Liver (tissue), 9 donors: ENCODE data around the gene ANKRD11. TPM values are rescaled to one million over a fixed set of nuclear protein-coding genes. Genes with fewer than 3 reads are reported as not detected.

Experiments
- DNase-seq: peaks from one replicate; pipeline ENCODE4 v3.0.0-alpha.2; 2017; ENCODE audit warnings: low spot score
- H3K27ac ChIP-seq, 2 donors: one replicate each; pipeline ENCODE4 v1.7.0; 2013; ENCODE audit warnings: inconsistent platforms in 2 of 2, low read length in 2 of 2, control low read depth in 1 of 2, low read depth in 1 of 2, mild to moderate bottlenecking in 1 of 2
- H3K27me3 ChIP-seq, 4 donors: one replicate each; pipeline versions ENCODE4 v1.6.1 to v1.7.0; 2013; ENCODE audit warnings: low read length in 3 of 4, inconsistent platforms in 1 of 4, mild to moderate bottlenecking in 1 of 4, moderate library complexity in 1 of 4; ENCODE audit not compliant: control insufficient read depth in 4 of 4, insufficient read depth in 4 of 4
- H3K36me3 ChIP-seq, 4 donors: one replicate each; pipeline versions ENCODE4 v1.6.1 to v1.7.0; 2013; ENCODE audit warnings: low read length in 3 of 4, mild to moderate bottlenecking in 3 of 4, low read depth in 1 of 4, moderate library complexity in 1 of 4; ENCODE audit not compliant: control insufficient read depth in 4 of 4, insufficient read depth in 3 of 4
- H3K4me1 ChIP-seq, 4 donors: one replicate each; pipeline versions ENCODE4 v1.6.1 to v1.7.0; 2013; ENCODE audit warnings: low read length in 3 of 4, mild to moderate bottlenecking in 3 of 4, moderate library complexity in 1 of 4; ENCODE audit not compliant: control insufficient read depth in 4 of 4, insufficient read depth in 4 of 4
- H3K4me3 ChIP-seq, 3 donors: one replicate each; pipeline versions ENCODE4 v1.6.1 to v1.7.0; 2013; ENCODE audit warnings: low read length in 3 of 3, control low read depth in 1 of 3, low read depth in 1 of 3, mild to moderate bottlenecking in 1 of 3
- H3K9ac ChIP-seq, 2 donors: one replicate each; pipeline ENCODE4 v1.7.0; 2013; ENCODE audit warnings: low read length in 2 of 2, mild to moderate bottlenecking in 2 of 2, moderate library complexity in 2 of 2, control low read depth in 1 of 2, low read depth in 1 of 2
- H3K9me3 ChIP-seq, 4 donors: one replicate each; pipeline versions ENCODE4 v1.6.1 to v1.7.0; 2013; ENCODE audit warnings: low read length in 3 of 4; ENCODE audit not compliant: control insufficient read depth in 4 of 4
- ATF3 ChIP-seq: IDR thresholded peaks from 2 replicates; pipeline ENCODE4 v1.6.1; 2016; ENCODE audit warnings: antibody characterized with exemption
- CTCF ChIP-seq: fragments of 150-350 bp; IDR thresholded peaks from 2 replicates; pipeline ENCODE4 v1.5.1; 2017; ENCODE audit warnings: improper control_type of control experiment, low read depth, low read length; ENCODE audit not compliant: missing input control
- EGR1 ChIP-seq, 2 donors: IDR thresholded peaks; 2 replicates each; pipeline ENCODE4 v1.6.1; 2016 to 2018; ENCODE audit warnings: antibody characterized with exemption in 2 of 2, low read depth in 2 of 2
- FOXA1 ChIP-seq: IDR thresholded peaks from 2 replicates; pipeline ENCODE4 v1.6.1; 2016; ENCODE audit warnings: antibody characterized with exemption
- FOXA2 ChIP-seq: IDR thresholded peaks from 2 replicates; pipeline ENCODE4 v1.6.1; 2016; ENCODE audit warnings: antibody characterized with exemption
- HNF4A ChIP-seq, 2 donors: conservative IDR thresholded peaks; 2 replicates each; pipeline ENCODE4 v1.6.1; 2016; ENCODE audit warnings: antibody characterized with exemption in 2 of 2, mild to moderate bottlenecking in 2 of 2
- HNF4G ChIP-seq: IDR thresholded peaks from 2 replicates; pipeline ENCODE4 v1.6.1; 2016; ENCODE audit warnings: antibody characterized with exemption
- NR2F2 ChIP-seq: IDR thresholded peaks from 2 replicates; pipeline ENCODE4 v1.6.1; 2016; ENCODE audit warnings: antibody characterized with exemption
- RAD21 ChIP-seq, 2 donors: IDR thresholded peaks; 2 replicates each; pipeline ENCODE4 v1.6.1; 2016; ENCODE audit warnings: antibody characterized with exemption in 2 of 2, mild to moderate bottlenecking in 2 of 2
- REST ChIP-seq: IDR thresholded peaks from 2 replicates; pipeline ENCODE4 v1.6.1; 2016; ENCODE audit warnings: antibody characterized with exemption, mild to moderate bottlenecking
- RXRA ChIP-seq, 2 donors: IDR thresholded peaks; 2 replicates each; pipeline ENCODE4 v1.6.1; 2017 to 2018; ENCODE audit warnings: antibody characterized with exemption in 2 of 2, mild to moderate bottlenecking in 1 of 2
- SP1 ChIP-seq: IDR thresholded peaks from 2 replicates; pipeline ENCODE4 v1.6.1; 2018; ENCODE audit warnings: antibody characterized with exemption, mild to moderate bottlenecking
- TAF1 ChIP-seq: conservative IDR thresholded peaks from 2 replicates; pipeline ENCODE4 v1.6.1; 2016; ENCODE audit warnings: antibody characterized with exemption, mild to moderate bottlenecking
- YY1 ChIP-seq: IDR thresholded peaks from 2 replicates; pipeline ENCODE4 v1.6.1; 2016; ENCODE audit warnings: antibody characterized with exemption, mild to moderate bottlenecking
- ZBTB33 ChIP-seq: IDR thresholded peaks from 2 replicates; pipeline ENCODE4 v1.6.1; 2016; ENCODE audit warnings: antibody characterized with exemption
- WGBS: extraction: QIAGEN DNeasy Blood & Tissue Kit; methylation state at CpG from one replicate; pipeline ENCODE4 v1.1.7; 2013; 5-methylcytosine and 5-hydroxymethylcytosine counted together
- polyA plus RNA-seq, 2 donors: library from polyadenylated mRNA; stranded (reverse) in 1 of 2; unstranded in 1 of 2; fragments of 200-250 nt in 1 of 2; fragments of >200 nt in 1 of 2; fragmentation: Nextera tagmentation in 1 of 2; extraction: Ambion mirVana in 1 of 2; gene quantifications; one replicate each; pipeline versions ENCODE4 v1.2.1 to v1.2.3, GENCODE V29; 2013 to 2015
- total RNA-seq, 2 donors: library from RNA; depleted of rRNA; stranded (reverse); fragments of >200 nt; gene quantifications; one replicate each; pipeline ENCODE4 v1.2.3, GENCODE V29; 2014
- donor health status: healthy.
- donor health status: healthy.
- donor health status: healthy.
- donor health status: healthy.
- donor health status: healthy.

Gene ANKRD11
- total and polyA plus RNA-seq, 4 donors, result 16.3 to 55.1 (median 28.0) TPM

- 83% methylated on average over 19 of the region's 19 CpGs for WGBS
- no peaks in the 10 kb centered on the region for H3K27me3 ChIP-seq
- peak overlapping the region; percentile 28 to 29 for H3K27ac ChIP-seq
- H3K4me1 ChIP-seq, result peaks cover 3 to 29% (median 11%) of the 10 kb centered on the region in 4 donors
- no peaks in the 10 kb centered on the region for H3K9me3 ChIP-seq
- H3K9ac ChIP-seq, result no peak overlapping the region
- TF ChIP-seq TAF1 (no peak), FOXA2 (no peak), RAD21 (IDR thresholded peaks at IDR 0.05) (no peak), EGR1 (IDR thresholded peaks at IDR 0.05; ENCODE audit: low read depth in 2 of 2) (no peak), RXRA (IDR thresholded peaks at IDR 0.05) (no peak)
- no peak overlapping the region for H3K4me3 ChIP-seq
- DNase-seq, result no peak
- H3K36me3 ChIP-seq, result peaks cover 0 to 19% (median 7%) of the 10 kb centered on the region in 4 donors
Observed at GRCh38 chr16:89315271-89315670, 175.1 kb downstream of the ANKRD11 start.

GRCh38 chr16:89314854-89315253 is 175.5 kb downstream of the ANKRD11 start:
- H3K9me3 ChIP-seq, result no peaks in the 10 kb centered on the region
- no peak for DNase-seq
- TF ChIP-seq YY1 (no peak), ZBTB33 (no peak), HNF4G (no peak), ATF3 (no peak), TAF1 (no peak), SP1 (no peak), CTCF (no peak), REST (no peak), NR2F2 (no peak), FOXA2 (no peak), RAD21 (IDR thresholded peaks at IDR 0.05) (no peak), HNF4A (conservative IDR thresholded peaks at IDR 0.05) (no peak), FOXA1 (no peak)
- H3K4me1 ChIP-seq, result peaks cover 3 to 25% (median 8%) of the 10 kb centered on the region in 4 donors
- H3K9ac ChIP-seq, result no peak overlapping the region
- H3K27me3 ChIP-seq, result no peaks in the 10 kb centered on the region
- no peak overlapping the region for H3K4me3 ChIP-seq
- H3K27ac ChIP-seq, result no peak overlapping the region
- 87% methylated on average over 8 of the region's 8 CpGs for WGBS
- peaks cover 0 to 19% (median 8%) of the 10 kb centered on the region in 4 donors for H3K36me3 ChIP-seq
